HepG2 (cell line): ENCODE results near the gene YIF1B. TPM values are rescaled to one million over a fixed set of nuclear protein-coding genes. Genes with fewer than 3 reads are reported as not detected.

Experiments
- ARID2 ChIP-seq: sonication (generic); formaldehyde crosslinking; IDR thresholded peaks from 2 replicates; pipeline ENCODE4 v1.8.1; 2022; ENCODE audit warnings: mild to moderate bottlenecking, missing genetic modification reagents, borderline replicate concordance
- CREM ChIP-seq, 2 experiments: sonication (generic) in 1 of 2; formaldehyde crosslinking in 1 of 2; IDR thresholded peaks; 2 replicates each; pipeline versions ENCODE4 v1.4.0 to v1.6.1; 2016 to 2020; ENCODE audit warnings: antibody characterized with exemption in 1 of 2, mild to moderate bottlenecking in 1 of 2, missing genetic modification reagents in 1 of 2
- HOXD1 ChIP-seq: sonication (generic); formaldehyde crosslinking; IDR thresholded peaks from 2 replicates; pipeline ENCODE4 v1.5.0; 2020; ENCODE audit warnings: missing genetic modification reagents
- MXI1 ChIP-seq: IDR thresholded peaks from 3 replicates; pipeline ENCODE4 v1.6.1; 2012; ENCODE audit warnings: low read depth, low read length, inconsistent platforms, borderline replicate concordance
- MYC ChIP-seq: sonication (generic); formaldehyde crosslinking; IDR thresholded peaks from 2 replicates; pipeline ENCODE4 v1.9.0; 2021; ENCODE audit warnings: missing genetic modification reagents, borderline replicate concordance
- NFYB ChIP-seq: sonication (generic); formaldehyde crosslinking; IDR thresholded peaks from 2 replicates; pipeline ENCODE4 v1.4.0; 2020; ENCODE audit warnings: missing genetic modification reagents
- NKX3-1 ChIP-seq: sonication (generic); formaldehyde crosslinking; IDR thresholded peaks from 2 replicates; pipeline ENCODE4 v1.5.0; 2020; ENCODE audit warnings: missing genetic modification reagents
- PHF8 ChIP-seq: sonication (generic); formaldehyde crosslinking; IDR thresholded peaks from 2 replicates; pipeline ENCODE4 v1.5.0; 2020; ENCODE audit warnings: missing genetic modification reagents
- POLR2A ChIP-seq, 2 experiments: IDR thresholded peaks; 2 replicates each; pipeline ENCODE4 v1.6.1; 2011; ENCODE audit warnings: low read depth in 2 of 2, low read length in 2 of 2, mild to moderate bottlenecking in 1 of 2, moderate library complexity in 1 of 2; ENCODE audit not compliant: insufficient read depth in 1 of 2
- POLR2AphosphoS5 ChIP-seq: IDR thresholded peaks from 2 replicates; pipeline ENCODE4 v1.6.1; 2012; ENCODE audit warnings: low read depth, low read length
- RBAK ChIP-seq: sonication (generic); formaldehyde crosslinking; IDR thresholded peaks from 2 replicates; pipeline ENCODE4 v1.5.1; 2020; ENCODE audit warnings: mild to moderate bottlenecking, missing genetic modification reagents
- TRIM24 ChIP-seq: sonication (generic); formaldehyde crosslinking; IDR thresholded peaks from 2 replicates; pipeline ENCODE4 v1.8.0; 2022; ENCODE audit warnings: mild to moderate bottlenecking, missing genetic modification reagents
- ZBTB43 ChIP-seq: sonication (generic); formaldehyde crosslinking; conservative IDR thresholded peaks from 2 replicates; pipeline ENCODE4 v1.4.0; 2020; ENCODE audit warnings: missing genetic modification reagents
- ZNF124 ChIP-seq: sonication (generic); formaldehyde crosslinking; IDR thresholded peaks from 2 replicates; pipeline ENCODE4 v1.4.0; 2020; ENCODE audit warnings: missing genetic modification reagents
- ZNF543 ChIP-seq: sonication (generic); formaldehyde crosslinking; IDR thresholded peaks from 2 replicates; pipeline ENCODE4 v1.4.0; 2020; ENCODE audit warnings: mild to moderate bottlenecking, missing genetic modification reagents
- ZNF768 ChIP-seq: sonication (generic); formaldehyde crosslinking; IDR thresholded peaks from 2 replicates; pipeline ENCODE4 v1.4.0; 2020; ENCODE audit warnings: missing genetic modification reagents
- ZNF772 ChIP-seq: sonication (generic); formaldehyde crosslinking; IDR thresholded peaks from 2 replicates; pipeline ENCODE4 v1.5.0; 2020; ENCODE audit warnings: mild to moderate bottlenecking, missing genetic modification reagents
- polyA plus RNA-seq, 8 experiments: library from polyadenylated mRNA; depleted of rRNA in 3 of 8; stranded (reverse) in 7 of 8; unstranded in 1 of 8; fragments of >200 nt; fragmentation: Illumina TruSeq in 4 of 8; extraction: Trizol in 4 of 8; gene quantifications; 2 replicates each; pipeline versions ENCODE4 v1.2.1 to v1.2.3, GENCODE V29; 2011 to 2016; ENCODE audit warnings: low read depth in 4 of 8, missing spikeins in 1 of 8, mixed read lengths in 1 of 8; ENCODE audit not compliant: insufficient read depth in 1 of 8
- total RNA-seq, 5 experiments: library from RNA; depleted of rRNA; stranded (reverse); fragments of >200 nt; fragmentation: Illumina TruSeq; extraction: Trizol; gene quantifications; 2 replicates each; pipeline ENCODE4 v1.2.3, GENCODE V29; 2016; ENCODE audit warnings: low read depth in 1 of 5
- TF ChIP-seq, protein P1 (sequence below): sonication (generic); formaldehyde crosslinking; IDR thresholded peaks from 2 replicates; pipeline ENCODE4 v1.4.0; 2020; ENCODE audit warnings: missing genetic modification reagents
- TF ChIP-seq, protein P2 (sequence below): sonication (generic); formaldehyde crosslinking; IDR thresholded peaks from 2 replicates; pipeline ENCODE4 v1.4.0; 2020; ENCODE audit warnings: missing genetic modification reagents
- TF ChIP-seq, protein P3 (sequence below): IDR thresholded peaks from 2 replicates; pipeline ENCODE4 v1.6.1; 2016; ENCODE audit warnings: low read depth
- TF ChIP-seq, protein P4 (sequence below): sonication (generic); formaldehyde crosslinking; conservative IDR thresholded peaks from 2 replicates; pipeline ENCODE4 v1.4.0; 2020; ENCODE audit warnings: missing genetic modification reagents
- TF ChIP-seq, protein P5 (sequence below): sonication (generic); formaldehyde crosslinking; IDR thresholded peaks from 2 replicates; pipeline ENCODE4 v1.4.0; 2020; ENCODE audit warnings: missing genetic modification reagents, low read depth, mild to moderate bottlenecking, borderline replicate concordance

YIF1B gene
- total and polyA plus RNA-seq, 2 of the 13 experiments (the other 11 are each of a cell fraction or from before 2014, with no cell fraction given), result 41.4 to 85.2 TPM

DNA sequence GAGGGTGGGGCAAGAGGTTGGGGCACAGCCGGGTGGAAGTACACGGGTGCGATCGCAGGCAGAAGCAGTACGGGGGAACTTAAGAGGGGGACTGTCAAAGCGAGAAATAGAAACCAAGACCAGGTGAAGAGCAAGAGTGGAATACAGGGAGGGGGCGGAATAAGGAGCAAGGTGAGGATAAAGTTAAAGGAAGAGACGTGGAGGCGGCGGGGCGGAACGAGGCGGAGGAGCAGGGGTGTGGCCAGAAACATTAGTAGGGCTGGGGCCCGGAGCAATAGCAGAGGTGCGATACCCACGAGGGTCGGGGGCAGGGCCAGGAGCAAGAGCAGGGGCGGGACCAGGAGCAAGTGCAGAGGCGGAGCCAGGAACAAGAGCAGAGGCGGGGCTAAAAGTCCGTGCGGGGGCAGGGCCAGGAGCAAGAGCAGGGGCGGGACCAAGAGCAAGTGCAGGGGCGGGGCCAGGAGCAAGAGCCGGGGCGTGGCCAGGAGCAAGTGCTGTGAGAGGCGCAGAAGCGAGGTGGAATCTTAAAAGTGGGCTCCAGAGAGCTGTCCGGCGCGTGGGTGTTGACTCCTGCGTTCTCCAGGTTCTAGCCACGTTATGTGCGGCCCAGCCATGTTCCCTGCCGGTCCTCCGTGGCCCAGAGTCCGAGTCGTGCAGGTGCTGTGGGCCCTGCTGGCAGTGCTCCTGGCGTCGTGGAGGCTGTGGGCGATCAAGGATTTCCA, 21.1 kb upstream of the YIF1B start (continued):
- TF ChIP-seq, protein P1, sequence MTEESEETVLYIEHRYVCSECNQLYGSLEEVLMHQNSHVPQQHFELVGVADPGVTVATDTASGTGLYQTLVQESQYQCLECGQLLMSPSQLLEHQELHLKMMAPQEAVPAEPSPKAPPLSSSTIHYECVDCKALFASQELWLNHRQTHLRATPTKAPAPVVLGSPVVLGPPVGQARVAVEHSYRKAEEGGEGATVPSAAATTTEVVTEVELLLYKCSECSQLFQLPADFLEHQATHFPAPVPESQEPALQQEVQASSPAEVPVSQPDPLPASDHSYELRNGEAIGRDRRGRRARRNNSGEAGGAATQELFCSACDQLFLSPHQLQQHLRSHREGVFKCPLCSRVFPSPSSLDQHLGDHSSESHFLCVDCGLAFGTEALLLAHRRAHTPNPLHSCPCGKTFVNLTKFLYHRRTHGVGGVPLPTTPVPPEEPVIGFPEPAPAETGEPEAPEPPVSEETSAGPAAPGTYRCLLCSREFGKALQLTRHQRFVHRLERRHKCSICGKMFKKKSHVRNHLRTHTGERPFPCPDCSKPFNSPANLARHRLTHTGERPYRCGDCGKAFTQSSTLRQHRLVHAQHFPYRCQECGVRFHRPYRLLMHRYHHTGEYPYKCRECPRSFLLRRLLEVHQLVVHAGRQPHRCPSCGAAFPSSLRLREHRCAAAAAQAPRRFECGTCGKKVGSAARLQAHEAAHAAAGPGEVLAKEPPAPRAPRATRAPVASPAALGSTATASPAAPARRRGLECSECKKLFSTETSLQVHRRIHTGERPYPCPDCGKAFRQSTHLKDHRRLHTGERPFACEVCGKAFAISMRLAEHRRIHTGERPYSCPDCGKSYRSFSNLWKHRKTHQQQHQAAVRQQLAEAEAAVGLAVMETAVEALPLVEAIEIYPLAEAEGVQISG (CRISPR knock-in tag), result no peak; the same call in 1 of the 2 replicates
- peak; percentile 23; the same call in 1 of the 2 replicates for TF ChIP-seq MYC
- TF ChIP-seq, protein P2, sequence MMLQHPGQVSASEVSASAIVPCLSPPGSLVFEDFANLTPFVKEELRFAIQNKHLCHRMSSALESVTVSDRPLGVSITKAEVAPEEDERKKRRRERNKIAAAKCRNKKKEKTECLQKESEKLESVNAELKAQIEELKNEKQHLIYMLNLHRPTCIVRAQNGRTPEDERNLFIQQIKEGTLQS, result no peak
- TF ChIP-seq ZBTB43 (CRISPR knock-in tag), result no peak
- TF ChIP-seq, protein P3, sequence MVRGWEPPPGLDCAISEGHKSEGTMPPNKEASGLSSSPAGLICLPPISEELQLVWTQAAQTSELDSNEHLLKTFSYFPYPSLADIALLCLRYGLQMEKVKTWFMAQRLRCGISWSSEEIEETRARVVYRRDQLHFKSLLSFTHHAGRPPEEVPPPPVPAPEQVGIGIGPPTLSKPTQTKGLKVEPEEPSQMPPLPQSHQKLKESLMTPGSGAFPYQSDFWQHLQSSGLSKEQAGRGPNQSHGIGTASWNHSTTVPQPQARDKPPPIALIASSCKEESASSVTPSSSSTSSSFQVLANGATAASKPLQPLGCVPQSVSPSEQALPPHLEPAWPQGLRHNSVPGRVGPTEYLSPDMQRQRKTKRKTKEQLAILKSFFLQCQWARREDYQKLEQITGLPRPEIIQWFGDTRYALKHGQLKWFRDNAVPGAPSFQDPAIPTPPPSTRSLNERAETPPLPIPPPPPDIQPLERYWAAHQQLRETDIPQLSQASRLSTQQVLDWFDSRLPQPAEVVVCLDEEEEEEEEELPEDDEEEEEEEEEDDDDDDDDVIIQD (CRISPR knock-in tag), result no peak
- peak; percentile 44; the same call in 1 of the 2 replicates for TF ChIP-seq ZNF768
- no peak for TF ChIP-seq POLR2AphosphoS5
- TF ChIP-seq NKX3-1, result no peak
- no peak for TF ChIP-seq RBAK (CRISPR knock-in tag)
- peak in 1 of 2 experiments; percentile 59; a peak in 2 of 4 replicates for TF ChIP-seq POLR2A (IDR thresholded peaks at IDR 0.05; ENCODE audit: insufficient read depth in 1 of 2, low read depth in 2 of 2, low read length in 2 of 2)
- TF ChIP-seq ZNF772 (CRISPR knock-in tag), result no peak
- TF ChIP-seq MXI1, result peak; percentile 73; the same call in 1 of the 3 replicates
- TF ChIP-seq, protein P4, sequence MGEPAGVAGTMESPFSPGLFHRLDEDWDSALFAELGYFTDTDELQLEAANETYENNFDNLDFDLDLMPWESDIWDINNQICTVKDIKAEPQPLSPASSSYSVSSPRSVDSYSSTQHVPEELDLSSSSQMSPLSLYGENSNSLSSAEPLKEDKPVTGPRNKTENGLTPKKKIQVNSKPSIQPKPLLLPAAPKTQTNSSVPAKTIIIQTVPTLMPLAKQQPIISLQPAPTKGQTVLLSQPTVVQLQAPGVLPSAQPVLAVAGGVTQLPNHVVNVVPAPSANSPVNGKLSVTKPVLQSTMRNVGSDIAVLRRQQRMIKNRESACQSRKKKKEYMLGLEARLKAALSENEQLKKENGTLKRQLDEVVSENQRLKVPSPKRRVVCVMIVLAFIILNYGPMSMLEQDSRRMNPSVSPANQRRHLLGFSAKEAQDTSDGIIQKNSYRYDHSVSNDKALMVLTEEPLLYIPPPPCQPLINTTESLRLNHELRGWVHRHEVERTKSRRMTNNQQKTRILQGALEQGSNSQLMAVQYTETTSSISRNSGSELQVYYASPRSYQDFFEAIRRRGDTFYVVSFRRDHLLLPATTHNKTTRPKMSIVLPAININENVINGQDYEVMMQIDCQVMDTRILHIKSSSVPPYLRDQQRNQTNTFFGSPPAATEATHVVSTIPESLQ (CRISPR knock-in tag), result no peak
- TF ChIP-seq PHF8 (CRISPR knock-in tag), result 0 out of 2 replicates have a peak, but pooled peaks have one; percentile 49
- no peak for TF ChIP-seq NFYB (CRISPR knock-in tag)
- TF ChIP-seq ZNF124 (CRISPR knock-in tag), result no peak
- TF ChIP-seq TRIM24 (CRISPR knock-in tag), result no peak
- TF ChIP-seq, protein P5, sequence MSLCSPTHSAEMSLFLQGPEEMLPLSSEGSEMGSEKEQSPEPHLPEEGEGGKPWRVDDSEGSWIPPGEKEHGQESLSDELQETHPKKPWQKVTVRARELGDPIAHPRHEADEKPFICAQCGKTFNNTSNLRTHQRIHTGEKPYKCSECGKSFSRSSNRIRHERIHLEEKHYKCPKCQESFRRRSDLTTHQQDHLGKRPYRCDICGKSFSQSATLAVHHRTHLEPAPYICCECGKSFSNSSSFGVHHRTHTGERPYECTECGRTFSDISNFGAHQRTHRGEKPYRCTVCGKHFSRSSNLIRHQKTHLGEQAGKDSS, result no peak
- no peak for TF ChIP-seq ZNF543
- 0 out of 2 replicates have a peak, but pooled peaks have one; percentile 55 for TF ChIP-seq ARID2 (CRISPR knock-in tag)
- TF ChIP-seq CREM (IDR thresholded peaks at IDR 0.05), result no peak
- TF ChIP-seq CREM (CRISPR knock-in tag; IDR thresholded peaks at IDR 0.05), result no peak
- TF ChIP-seq HOXD1 (CRISPR knock-in tag), result peak; percentile 37; the same call in 1 of the 2 replicates
